Chondrocyte (in vitro differentiated cells): Measurements from ENCODE around the gene PFKP. TPM values are rescaled to one million over a fixed set of nuclear protein-coding genes. Genes with fewer than 3 reads are reported as not detected.

ENCODE experiments used
- DNase-seq: peaks from one replicate; pipeline ENCODE4 v3.0.0; 2021; ENCODE audit warnings: mixed read lengths, low spot score
- H3K27ac Mint-ChIP-seq: one replicate; pipeline ENCODE4 v1.8.0; 2021; ENCODE audit warnings: mild to moderate bottlenecking, moderate library complexity, mixed read lengths; ENCODE audit not compliant: unreplicated experiment
- H3K27me3 Mint-ChIP-seq: 2 replicates; pipeline ENCODE4 v1.8.0; 2021; ENCODE audit warnings: low read depth, mixed read lengths
- H3K36me3 Mint-ChIP-seq: 2 replicates; pipeline ENCODE4 v1.8.0; 2021; ENCODE audit warnings: low read depth, mixed read lengths
- H3K4me1 Mint-ChIP-seq: 2 replicates; pipeline ENCODE4 v1.8.0; 2021; ENCODE audit warnings: low read depth, mild to moderate bottlenecking, mixed read lengths
- H3K4me3 Mint-ChIP-seq: one replicate; pipeline ENCODE4 v1.8.0; 2021; ENCODE audit warnings: mild to moderate bottlenecking, moderate library complexity, mixed read lengths; ENCODE audit not compliant: unreplicated experiment
- H3K9me3 Mint-ChIP-seq: 2 replicates; pipeline ENCODE4 v1.8.0; 2021; ENCODE audit warnings: low read depth, mixed read lengths
- CTCF ChIP-seq: fragments of 200-600 bp; sonication (generic); IDR thresholded peaks from 2 replicates; pipeline ENCODE4 v1.5.0; 2021; ENCODE audit warnings: antibody characterized with exemption, mild to moderate bottlenecking, moderate library complexity
- total RNA-seq: library from RNA; stranded (reverse); gene quantifications from 3 replicates; pipeline ENCODE4 v1.2.1, GENCODE V29; 2021

Gene PFKP
- total RNA-seq, 1 donor from 2014 or later: 182 TPM

GRCh38 chr10:3107426-3107961, 40.1 kb downstream of the PFKP start:
- Mint-ChIP-seq H3K4me1 (peaks cover 32% of the 10 kb centered on the region), H3K36me3 (peaks cover 44% of the 10 kb centered on the region)

GRCh38 chr10:3108033-3108432, 40.7 kb downstream of the PFKP start:
- H3K27me3 Mint-ChIP-seq: no peaks in the 10 kb centered on the region
- no peaks in the 10 kb centered on the region for H3K9me3 Mint-ChIP-seq
- H3K4me1 Mint-ChIP-seq: peaks cover 32% of the 10 kb centered on the region
- H3K27ac Mint-ChIP-seq: peak overlapping the region; percentile 98
- H3K36me3 Mint-ChIP-seq: peaks cover 45% of the 10 kb centered on the region
- peak; percentile 35 for DNase-seq
- peak overlapping the region; percentile 31 for H3K4me3 Mint-ChIP-seq
- TF ChIP-seq CTCF: no peak

More at GRCh38 chr10:3107426-3107961, 40.1 kb downstream of the PFKP start:
- Mint-ChIP-seq H3K4me3 (peak overlapping the region; percentile 31), H3K9me3 (no peaks in the 10 kb centered on the region), H3K27me3 (no peaks in the 10 kb centered on the region), H3K27ac (peak overlapping the region; percentile 98)
- DNase-seq: peak; percentile 90
- TF ChIP-seq CTCF: no peak

GRCh38 chr10:3108575-3109105, 41.3 kb downstream of the PFKP start:
- no peak for TF ChIP-seq CTCF
- Mint-ChIP-seq H3K4me1 (peaks cover 32% of the 10 kb centered on the region), H3K27ac (peak overlapping the region; percentile 27), H3K9me3 (no peaks in the 10 kb centered on the region), H3K36me3 (peaks cover 43% of the 10 kb centered on the region), H3K4me3 (no peak overlapping the region), H3K27me3 (no peaks in the 10 kb centered on the region)
- DNase-seq: no peak

GRCh38 chr10:3109196-3109595, 41.8 kb downstream of the PFKP start:
- no peak overlapping the region for H3K4me3 Mint-ChIP-seq
- no peak for DNase-seq
- H3K4me1 Mint-ChIP-seq: peaks cover 32% of the 10 kb centered on the region
- no peaks in the 10 kb centered on the region for H3K27me3 Mint-ChIP-seq
- no peak for TF ChIP-seq CTCF
- H3K9me3 Mint-ChIP-seq: no peaks in the 10 kb centered on the region
- no peak overlapping the region for H3K27ac Mint-ChIP-seq
- peaks cover 39% of the 10 kb centered on the region for H3K36me3 Mint-ChIP-seq

- no peaks in the 10 kb centered on the region for H3K27me3 Mint-ChIP-seq
- no peak overlapping the region for H3K4me3 Mint-ChIP-seq
- TF ChIP-seq CTCF: no peak
- H3K27ac Mint-ChIP-seq: no peak overlapping the region
- peaks cover 29% of the 10 kb centered on the region for H3K4me1 Mint-ChIP-seq
- DNase-seq: no peak
- H3K9me3 Mint-ChIP-seq: no peaks in the 10 kb centered on the region
- H3K36me3 Mint-ChIP-seq: peaks cover 35% of the 10 kb centered on the region
Measured at GRCh38 chr10:3109633-3110032, 42.3 kb downstream of the PFKP start.
